HG02763 (cell line): ENCODE results near the gene IL19.

Experiments used
- ATAC-seq: cut with Tn5 transposase; IDR thresholded peaks from one replicate; pipeline ENCODE4 v1.9.1; 2021; ENCODE audit warnings: mild to moderate bottlenecking, moderate library complexity; ENCODE audit not compliant: unreplicated experiment

The IL19 gene, protein sequence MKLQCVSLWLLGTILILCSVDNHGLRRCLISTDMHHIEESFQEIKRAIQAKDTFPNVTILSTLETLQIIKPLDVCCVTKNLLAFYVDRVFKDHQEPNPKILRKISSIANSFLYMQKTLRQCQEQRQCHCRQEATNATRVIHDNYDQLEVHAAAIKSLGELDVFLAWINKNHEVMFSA

GRCh38 chr1:206770531-206771337, at the start of gene IL19:
Gene IL19, plus strand, starts transcription at chr1:206770773. Its CDS starts 65,890 bp downstream, at chr1:206836663.
- no peak for ATAC-seq

DNA sequence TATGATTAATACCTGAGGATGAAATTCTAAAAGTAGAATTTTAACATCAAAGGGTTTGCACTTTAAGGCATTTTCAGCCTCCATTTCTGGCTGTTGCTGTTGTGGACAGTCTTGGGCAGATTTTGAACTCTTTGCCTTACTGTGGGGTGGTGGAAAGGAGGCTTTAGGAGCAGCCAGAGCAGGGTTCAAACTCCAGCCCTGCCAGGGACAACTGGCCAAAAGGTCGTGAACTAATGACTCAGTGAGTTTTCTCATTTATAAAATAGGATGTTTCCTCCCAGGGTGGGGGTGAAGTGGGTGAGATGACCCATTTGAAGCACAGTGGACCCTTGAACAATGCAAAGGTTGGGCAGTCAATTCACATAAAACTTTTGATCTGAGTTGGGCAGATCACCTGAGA, 49.1 kb upstream of the IL19 start:
- ATAC-seq = no peak

DNA sequence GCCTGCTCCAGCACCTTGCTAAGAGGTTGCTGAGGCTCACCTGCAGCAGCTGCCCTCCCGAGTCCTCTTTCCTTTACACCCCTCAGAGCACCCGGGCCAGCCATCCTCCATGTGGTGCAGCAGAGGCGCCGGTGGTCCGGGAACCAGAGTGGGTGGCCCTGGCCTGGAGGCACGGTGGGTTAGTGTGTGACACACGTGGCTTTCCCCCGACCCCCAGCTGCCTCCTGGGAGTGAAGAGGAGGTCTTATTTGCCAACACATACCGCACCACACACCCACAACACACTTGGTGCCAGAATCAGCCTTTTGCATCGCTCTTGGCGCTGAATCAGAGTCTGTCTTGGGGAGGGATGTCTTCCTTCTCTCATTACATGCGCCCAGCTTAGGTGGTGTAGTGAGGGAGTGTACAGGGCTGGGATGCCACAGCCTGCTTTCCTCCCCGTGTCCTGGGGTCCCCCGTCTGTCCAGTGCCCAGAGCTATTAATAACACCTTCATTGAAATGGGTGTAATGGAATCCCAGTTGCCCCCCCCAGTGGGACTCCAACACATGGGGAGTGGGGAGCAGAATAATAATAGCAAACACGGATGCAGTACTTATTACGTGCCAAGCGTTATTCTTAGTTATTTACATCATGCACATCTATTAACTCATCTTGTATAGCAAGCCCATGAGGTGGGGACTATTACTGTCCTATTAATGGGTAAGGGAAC, 47.7 kb upstream of the IL19 start:
- ATAC-seq = no peak

- ATAC-seq = no peak
Measured at GRCh38 chr1:206723462-206723804, 47.1 kb upstream of the IL19 start.

GRCh38 chr1:206723805-206724472, 46.6 kb upstream of the IL19 start:
- ATAC-seq = no peak

DNA sequence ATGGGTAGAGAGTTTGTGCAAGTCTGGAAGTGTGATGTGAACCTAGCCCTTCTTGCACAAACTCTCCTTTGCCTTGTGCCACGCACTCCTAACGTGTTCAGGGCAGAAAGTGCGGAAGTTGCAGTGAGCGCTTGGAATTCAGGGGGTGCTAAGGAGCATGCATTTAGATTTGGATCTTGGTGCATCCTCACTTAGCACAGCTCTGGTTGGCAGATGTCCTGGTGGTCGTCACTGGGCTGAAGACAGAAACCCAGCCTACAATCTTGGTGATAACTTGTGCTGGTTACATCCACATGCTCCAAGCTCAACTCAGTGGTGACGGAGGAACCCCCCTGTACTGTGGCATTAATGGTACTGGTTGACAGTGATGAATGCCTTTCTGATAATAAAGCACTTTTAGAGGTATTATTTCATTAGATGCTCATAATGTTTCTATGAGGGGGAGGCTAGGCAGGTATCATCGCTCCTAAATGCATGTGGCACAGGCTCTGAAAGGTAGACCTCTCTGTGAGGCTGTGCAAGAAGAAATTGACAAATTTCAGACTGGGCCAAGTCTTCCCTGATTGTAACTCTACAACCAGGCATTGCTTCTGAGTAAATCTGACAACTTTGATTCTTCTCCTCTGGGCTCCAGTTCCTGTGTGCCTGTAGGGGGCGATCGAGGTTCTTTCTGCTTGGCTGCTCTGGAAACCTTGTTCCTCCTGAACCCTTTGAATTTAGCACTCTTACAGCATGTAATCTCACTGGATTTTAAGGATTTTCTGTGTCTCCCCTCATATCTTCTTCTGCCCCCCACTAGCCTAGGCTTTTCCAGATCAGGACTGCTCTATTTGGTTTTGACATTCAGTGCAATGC, 45.2 kb upstream of the IL19 start:
- no peak for ATAC-seq

DNA sequence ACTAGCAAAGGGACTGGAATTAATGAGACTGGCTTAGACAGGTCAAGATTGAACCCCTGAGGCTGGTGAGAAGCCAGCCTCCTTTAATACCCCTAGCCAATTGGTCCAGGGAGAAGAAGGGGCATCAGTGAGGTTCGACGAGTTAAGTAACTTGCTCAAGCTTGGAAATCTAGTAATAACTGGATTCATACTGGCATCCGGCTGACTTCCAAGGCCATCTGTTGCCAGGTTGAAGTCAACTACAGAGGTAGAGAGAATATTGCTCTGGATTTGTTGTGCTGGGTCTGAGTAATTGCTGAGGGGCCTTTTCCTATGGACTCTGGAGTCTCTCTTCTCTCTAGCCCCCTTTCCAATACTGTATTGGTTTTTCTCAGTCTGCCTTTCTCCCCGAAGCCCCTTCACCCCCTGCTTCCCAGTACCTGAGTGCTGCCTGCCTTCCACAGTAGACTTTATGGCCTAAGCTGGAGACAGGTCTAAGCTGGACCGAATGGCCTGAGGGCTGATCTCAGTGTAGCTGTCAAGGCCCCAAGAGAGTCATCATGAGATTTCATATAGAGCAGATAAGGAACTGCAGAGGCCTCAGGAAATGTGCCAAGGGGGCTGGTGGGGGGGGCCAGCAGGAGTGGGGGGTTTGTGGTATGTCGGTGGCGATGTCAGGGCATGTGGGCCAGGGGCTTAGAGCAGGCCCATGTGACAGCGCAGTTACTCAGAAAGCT, 42.4 kb upstream of the IL19 start:
- no peak for ATAC-seq

GRCh38 chr1:206728697-206728987, 41.9 kb upstream of the IL19 start:
- no peak for ATAC-seq

GRCh38 chr1:206729050-206729449, 41.5 kb upstream of the IL19 start:
- ATAC-seq = no peak

DNA sequence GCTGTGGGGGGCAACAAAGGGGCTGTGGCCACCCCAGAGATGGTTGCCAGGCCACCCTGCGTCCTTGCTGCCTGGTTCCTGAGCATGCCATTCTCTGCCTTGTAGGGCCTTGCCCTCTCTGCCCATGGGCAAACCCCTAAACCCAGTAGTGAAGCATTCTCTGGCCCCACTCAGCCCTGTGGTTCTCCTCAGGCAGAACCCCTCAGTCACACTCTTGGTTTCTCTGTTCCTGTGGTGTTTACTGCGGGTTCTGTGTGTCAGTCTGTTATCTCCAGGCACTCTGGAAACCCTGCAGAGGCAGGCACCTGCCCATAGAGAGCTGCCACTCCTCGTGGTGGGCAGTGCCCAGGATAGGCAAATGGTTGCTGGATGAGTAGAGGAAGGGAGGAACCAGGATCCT, 41.1 kb upstream of the IL19 start:
- ATAC-seq = no peak

- no peak for ATAC-seq
Measured at GRCh38 chr1:206732508-206732907, 38.1 kb upstream of the IL19 start.

DNA sequence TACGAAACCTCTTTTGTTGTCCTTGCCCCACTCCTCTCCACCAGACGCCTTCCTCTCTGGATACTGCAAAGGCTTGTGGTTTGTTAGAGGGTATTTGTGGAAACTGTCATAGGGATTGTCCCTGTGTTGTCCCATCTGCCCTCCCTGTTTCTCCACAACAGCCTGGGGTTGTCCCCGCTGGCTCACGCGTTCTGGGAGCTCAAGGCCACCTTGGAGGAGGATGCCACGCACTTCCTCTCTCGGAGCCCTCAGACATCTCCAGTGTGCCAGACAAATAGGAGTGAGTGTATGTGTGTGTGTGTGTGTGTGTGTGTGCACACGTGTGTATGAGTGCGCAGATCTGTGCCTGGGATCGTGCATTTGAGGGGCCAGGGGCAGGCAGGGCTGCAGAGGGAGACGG, 37.6 kb upstream of the IL19 start:
- ATAC-seq = no peak

- no peak for ATAC-seq
Measured at GRCh38 chr1:206734499-206735142, 36.0 kb upstream of the IL19 start.

DNA sequence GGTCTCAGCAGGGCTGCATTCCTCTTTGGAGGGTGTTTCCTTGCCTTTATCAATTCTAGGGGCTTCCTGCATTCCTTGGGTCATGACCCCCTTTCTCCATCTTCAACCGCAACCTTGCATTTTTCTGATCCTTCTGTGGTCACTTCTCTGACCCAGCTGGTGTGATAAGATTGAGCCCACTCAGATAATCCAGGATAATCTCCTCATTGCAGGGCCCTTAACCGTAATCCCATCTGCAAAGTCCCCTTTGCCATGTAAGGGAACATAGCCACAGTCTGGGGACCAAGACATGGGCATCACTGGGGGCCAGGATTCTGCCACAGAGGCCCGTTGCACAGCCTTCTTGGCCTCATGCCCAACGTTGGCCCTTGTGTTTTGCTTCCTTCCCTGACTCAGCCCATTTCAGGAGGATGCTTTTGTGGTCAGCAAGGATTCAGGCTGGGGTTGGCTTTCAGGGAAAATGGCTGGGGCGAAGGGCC, 35.0 kb upstream of the IL19 start:
- no peak for ATAC-seq

DNA sequence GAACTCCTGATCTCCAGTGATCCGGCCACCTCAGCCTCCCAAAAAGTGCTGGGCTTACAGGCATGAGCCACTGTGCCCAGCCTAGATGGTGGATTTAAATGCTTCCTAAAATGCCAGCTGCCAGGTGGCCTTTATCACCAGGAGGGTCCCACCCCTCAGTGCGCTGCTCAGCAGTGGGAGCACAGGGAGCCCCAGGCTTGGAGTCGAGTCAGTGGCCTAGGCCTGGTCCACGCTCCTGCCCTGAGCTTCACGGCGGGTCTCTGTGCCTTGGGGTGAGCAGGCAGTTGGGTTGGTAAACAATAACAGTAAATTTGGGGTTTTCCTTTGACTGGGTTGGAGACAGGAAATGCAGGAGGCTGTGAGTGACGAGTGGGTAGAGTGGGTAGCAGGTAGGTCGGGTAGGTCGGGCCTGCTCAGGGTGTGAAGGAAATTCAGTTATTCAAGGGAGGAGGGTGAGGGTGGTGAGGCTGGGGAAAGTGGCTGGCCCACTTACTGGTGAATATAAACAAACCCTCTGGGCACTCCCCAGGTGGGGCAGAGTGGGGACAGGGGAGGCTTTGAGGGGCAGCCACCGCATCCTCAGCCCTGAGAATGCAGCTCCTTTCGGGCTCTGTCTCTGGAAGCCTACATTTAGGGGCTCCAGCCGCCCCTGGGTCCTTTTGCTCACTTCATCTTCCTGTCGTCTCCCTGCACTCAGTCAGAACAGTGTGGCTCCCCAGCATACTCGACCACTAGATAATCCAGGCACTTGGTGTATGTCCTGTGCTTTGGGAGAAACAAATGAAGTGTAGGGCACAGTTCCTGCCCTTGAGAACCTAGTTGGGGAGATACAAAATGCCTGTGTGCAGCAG, 33.5 kb upstream of the IL19 start:
- ATAC-seq = no peak

DNA sequence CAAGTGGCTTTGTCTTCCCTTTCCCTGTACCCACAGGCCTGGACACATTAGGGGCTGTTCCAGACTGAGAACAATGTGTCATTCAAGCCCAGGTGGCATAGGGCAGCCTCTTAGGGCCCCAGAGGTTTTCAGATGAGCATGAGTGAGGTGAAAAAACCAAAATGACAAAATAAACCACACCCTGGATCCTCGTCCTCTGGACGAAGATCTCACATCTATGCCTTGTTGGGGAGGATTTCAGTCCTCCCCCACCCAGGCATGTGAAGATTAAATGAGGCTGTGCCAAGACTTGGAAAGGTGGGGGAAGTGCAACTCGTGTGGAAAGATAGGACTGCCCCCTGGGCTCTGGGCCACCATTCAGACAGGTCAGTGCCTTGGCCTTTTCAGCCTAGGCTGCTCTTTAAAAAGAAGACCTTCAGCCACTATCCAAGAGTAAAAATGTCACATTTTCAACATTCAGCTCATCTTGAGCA, 32.8 kb upstream of the IL19 start:
- no peak for ATAC-seq

- ATAC-seq = no peak
Measured at GRCh38 chr1:206738370-206739366, 31.9 kb upstream of the IL19 start.
